MV-4-11 (cell line): ENCODE results near the gene GCN1.
"Not testable (repeated sequence)": the region's sequence is repeated elsewhere in the genome, so short reads cannot be mapped to it uniquely, and the experiment has no call there.

ENCODE experiments used
- DNase-seq: peaks from one replicate; lab custom pipeline; 2025; lab: John Stamatoyannopoulos, UW

GCN1 gene

GRCh38 chr12:120194534-120195395 is at the start of gene GCN1:
Gene GCN1, minus strand, starts transcription at chr12:120194715. Its CDS starts 18 bp downstream, at chr12:120194697.
- peak; percentile 79 for DNase-seq

GRCh38 chr12:120242971-120243699 is 48.6 kb upstream of the GCN1 start:
- DNase-seq = no peak

- no peak for DNase-seq
Measured at GRCh38 chr12:120242275-120242799, 47.8 kb upstream of the GCN1 start.

GRCh38 chr12:120241561-120242274 is 47.2 kb upstream of the GCN1 start:
- no peak for DNase-seq

GRCh38 chr12:120240495-120240833 is 45.9 kb upstream of the GCN1 start:
- DNase-seq = no peak

- no peak for DNase-seq
Measured at GRCh38 chr12:120239776-120240494, 45.4 kb upstream of the GCN1 start.

- DNase-seq = no peak
Measured at GRCh38 chr12:120238839-120239445, 44.4 kb upstream of the GCN1 start.

GRCh38 chr12:120238217-120238616 is 43.7 kb upstream of the GCN1 start:
- DNase-seq = no peak

- peak; percentile 59 for DNase-seq
Measured at GRCh38 chr12:120237360-120238171, 43.1 kb upstream of the GCN1 start.

GRCh38 chr12:120236809-120237208 is 42.3 kb upstream of the GCN1 start:
- not testable (repeated sequence) for DNase-seq

- DNase-seq = no peak
Measured at GRCh38 chr12:120235369-120236323, 41.1 kb upstream of the GCN1 start.

- no peak for DNase-seq
Measured at GRCh38 chr12:120234643-120235368, 40.3 kb upstream of the GCN1 start.

GRCh38 chr12:120231316-120232011 is 36.9 kb upstream of the GCN1 start:
- DNase-seq = peak; percentile 82

- no peak for DNase-seq
Measured at GRCh38 chr12:120230974-120231315, 36.4 kb upstream of the GCN1 start.

GRCh38 chr12:120230326-120230973 is 35.9 kb upstream of the GCN1 start:
- DNase-seq = no peak

- no peak for DNase-seq
Measured at GRCh38 chr12:120229487-120230325, 35.2 kb upstream of the GCN1 start.

GRCh38 chr12:120229071-120229486 is 34.6 kb upstream of the GCN1 start:
- DNase-seq = no peak
